ENCODE data around the gene SNAPIN. TPM values are rescaled to one million over a fixed set of nuclear protein-coding genes. Genes with fewer than 3 reads are reported as not detected.

The SNAPIN gene
- polyA plus RNA-seq, 1 of the 3 experiments (the other 2 are of a cell fraction), result 57.6 TPM

- POLR2A ChIA-PET, result no interaction called here
- Histone ChIP-seq H3K27me3 (ENCODE audit: insufficient read depth) (no peaks in the 10 kb centered on the region), H2AFZ (ENCODE audit: low read depth) (no peak overlapping the region), H3K4me1 (ENCODE audit: control insufficient read depth in 1 of 2, insufficient read depth in 2 of 2, low read depth in 1 of 2, low read length in 1 of 2) (peaks cover 0 to 11% of the 10 kb centered on the region in 2 experiments; a peak in 1 of 4 replicates), H3F3A (replicated peaks; ENCODE audit: insufficient read depth) (no peaks in the 10 kb centered on the region), H3K4me2 (no peak overlapping the region), H3K9ac (no peak overlapping the region), H3K27ac (ENCODE audit: low read depth in 2 of 2, low read length in 1 of 2) (no peak overlapping the region), H3K4me3 (ENCODE audit: low read depth in 2 of 2, low read length in 1 of 2) (no peak overlapping the region), H4K20me1 (ENCODE audit: insufficient read depth) (no peaks in the 10 kb centered on the region), H3K9me3 (no peaks in the 10 kb centered on the region), H3K9me2 (no peaks in the 10 kb centered on the region), H3K79me2 (ENCODE audit: insufficient read depth) (no peaks in the 10 kb centered on the region), H3K36me3 (replicated peaks in 1 of 2; ENCODE audit: control insufficient read depth in 1 of 2, insufficient read depth in 2 of 2, low read length in 1 of 2) (no peaks in the 10 kb centered on the region)
- TF ChIP-seq FOXM1 (IDR thresholded peaks at IDR 0.05; ENCODE audit: low read depth) (no peak), EP300 (IDR thresholded peaks at IDR 0.05; ENCODE audit: borderline replicate concordance in 1 of 2, low read depth in 1 of 2, low read length in 1 of 2) (no peak), NFIC (IDR thresholded peaks at IDR 0.05; ENCODE audit: borderline replicate concordance) (no peak), YY1 (IDR thresholded peaks at IDR 0.05; ENCODE audit: low read depth) (no peak), POLR2AphosphoS5 (IDR thresholded peaks at IDR 0.05; ENCODE audit: low read depth, low read length) (no peak), EZH2phosphoT487 (IDR thresholded peaks at IDR 0.05; ENCODE audit: borderline replicate concordance, low read depth) (no peak), MEF2A (IDR thresholded peaks at IDR 0.05; ENCODE audit: borderline replicate concordance, low read depth) (no peak), RAD21 (IDR thresholded peaks at IDR 0.05; ENCODE audit: low read length) (no peak), NRF1 (IDR thresholded peaks at IDR 0.05; ENCODE audit: low read depth, low read length) (no peak), RCOR1 (IDR thresholded peaks at IDR 0.05; ENCODE audit: low read length) (no peak), MAX (IDR thresholded peaks at IDR 0.05; ENCODE audit: low read depth) (no peak), TAF1 (IDR thresholded peaks at IDR 0.05; ENCODE audit: borderline replicate concordance, low read depth, low read length) (no peak), RFX5 (IDR thresholded peaks at IDR 0.05; ENCODE audit: low read length) (no peak)
- TF ChIP-seq, protein P1, sequence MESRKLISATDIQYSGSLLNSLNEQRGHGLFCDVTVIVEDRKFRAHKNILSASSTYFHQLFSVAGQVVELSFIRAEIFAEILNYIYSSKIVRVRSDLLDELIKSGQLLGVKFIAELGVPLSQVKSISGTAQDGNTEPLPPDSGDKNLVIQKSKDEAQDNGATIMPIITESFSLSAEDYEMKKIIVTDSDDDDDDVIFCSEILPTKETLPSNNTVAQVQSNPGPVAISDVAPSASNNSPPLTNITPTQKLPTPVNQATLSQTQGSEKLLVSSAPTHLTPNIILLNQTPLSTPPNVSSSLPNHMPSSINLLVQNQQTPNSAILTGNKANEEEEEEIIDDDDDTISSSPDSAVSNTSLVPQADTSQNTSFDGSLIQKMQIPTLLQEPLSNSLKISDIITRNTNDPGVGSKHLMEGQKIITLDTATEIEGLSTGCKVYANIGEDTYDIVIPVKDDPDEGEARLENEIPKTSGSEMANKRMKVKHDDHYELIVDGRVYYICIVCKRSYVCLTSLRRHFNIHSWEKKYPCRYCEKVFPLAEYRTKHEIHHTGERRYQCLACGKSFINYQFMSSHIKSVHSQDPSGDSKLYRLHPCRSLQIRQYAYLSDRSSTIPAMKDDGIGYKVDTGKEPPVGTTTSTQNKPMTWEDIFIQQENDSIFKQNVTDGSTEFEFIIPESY (IDR thresholded peaks at IDR 0.05; ENCODE audit: borderline replicate concordance, low read depth), result no peak
- DNase-seq, result no peak
- CTCF ChIA-PET, result interaction anchor here (1.2 kb wide), 1 partner anchor 17 kb away, joined by 5 read pairs; no protein-coding TSS in a partner anchor
- WGBS (ENCODE audit: low lambda C conversion rate), result 73% methylated on average over 3 of the region's 4 CpGs
Observed at GRCh38 chr1:153693466-153693865, 35.0 kb downstream of the SNAPIN start.

DNA sequence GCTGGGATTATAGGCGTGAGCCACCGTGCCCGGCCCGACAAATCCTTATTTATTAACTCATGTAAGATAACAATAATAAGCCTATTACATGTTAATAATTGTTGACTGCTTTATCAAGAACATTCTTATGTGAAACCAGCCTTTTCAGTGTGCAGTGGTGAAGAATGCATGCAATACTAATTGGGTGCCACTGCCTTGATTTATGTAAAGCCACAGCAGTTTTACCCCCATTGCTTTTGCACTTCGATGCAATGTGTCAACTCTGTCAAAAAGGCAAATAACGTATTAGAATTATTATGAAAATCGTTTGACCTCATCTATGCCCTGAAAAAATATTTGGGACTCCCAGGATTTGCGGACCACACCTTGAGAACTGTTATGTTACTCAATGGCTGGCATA lies 38.2 kb downstream of the SNAPIN start:
- Histone ChIP-seq H3K9ac (no peak overlapping the region), H3K9me2 (no peaks in the 10 kb centered on the region), H3K4me3 (ENCODE audit: low read depth in 2 of 2, low read length in 1 of 2) (no peak overlapping the region), H3K36me3 (replicated peaks in 1 of 2; ENCODE audit: control insufficient read depth in 1 of 2, insufficient read depth in 2 of 2, low read length in 1 of 2) (no peaks in the 10 kb centered on the region), H3K4me1 (ENCODE audit: control insufficient read depth in 1 of 2, insufficient read depth in 2 of 2, low read depth in 1 of 2, low read length in 1 of 2) (peaks cover 0 to 16% of the 10 kb centered on the region in 2 experiments; a peak in 1 of 4 replicates), H3F3A (replicated peaks; ENCODE audit: insufficient read depth) (peaks cover 3% of the 10 kb centered on the region), H3K27me3 (ENCODE audit: insufficient read depth) (no peaks in the 10 kb centered on the region), H3K27ac (ENCODE audit: low read depth in 2 of 2, low read length in 1 of 2) (no peak overlapping the region), H4K20me1 (ENCODE audit: insufficient read depth) (no peaks in the 10 kb centered on the region), H2AFZ (ENCODE audit: low read depth) (no peak overlapping the region), H3K79me2 (ENCODE audit: insufficient read depth) (no peaks in the 10 kb centered on the region), H3K9me3 (no peaks in the 10 kb centered on the region), H3K4me2 (no peak overlapping the region)
- 88% methylated on average over 8 of the region's 8 CpGs for WGBS (ENCODE audit: low lambda C conversion rate)
- no peak for TF ChIP-seq GATA2 (CRISPR knock-in tag; IDR thresholded peaks at IDR 0.05)
- TF ChIP-seq NFIC (IDR thresholded peaks at IDR 0.05; ENCODE audit: borderline replicate concordance), result no peak
- TF ChIP-seq, protein P2, sequence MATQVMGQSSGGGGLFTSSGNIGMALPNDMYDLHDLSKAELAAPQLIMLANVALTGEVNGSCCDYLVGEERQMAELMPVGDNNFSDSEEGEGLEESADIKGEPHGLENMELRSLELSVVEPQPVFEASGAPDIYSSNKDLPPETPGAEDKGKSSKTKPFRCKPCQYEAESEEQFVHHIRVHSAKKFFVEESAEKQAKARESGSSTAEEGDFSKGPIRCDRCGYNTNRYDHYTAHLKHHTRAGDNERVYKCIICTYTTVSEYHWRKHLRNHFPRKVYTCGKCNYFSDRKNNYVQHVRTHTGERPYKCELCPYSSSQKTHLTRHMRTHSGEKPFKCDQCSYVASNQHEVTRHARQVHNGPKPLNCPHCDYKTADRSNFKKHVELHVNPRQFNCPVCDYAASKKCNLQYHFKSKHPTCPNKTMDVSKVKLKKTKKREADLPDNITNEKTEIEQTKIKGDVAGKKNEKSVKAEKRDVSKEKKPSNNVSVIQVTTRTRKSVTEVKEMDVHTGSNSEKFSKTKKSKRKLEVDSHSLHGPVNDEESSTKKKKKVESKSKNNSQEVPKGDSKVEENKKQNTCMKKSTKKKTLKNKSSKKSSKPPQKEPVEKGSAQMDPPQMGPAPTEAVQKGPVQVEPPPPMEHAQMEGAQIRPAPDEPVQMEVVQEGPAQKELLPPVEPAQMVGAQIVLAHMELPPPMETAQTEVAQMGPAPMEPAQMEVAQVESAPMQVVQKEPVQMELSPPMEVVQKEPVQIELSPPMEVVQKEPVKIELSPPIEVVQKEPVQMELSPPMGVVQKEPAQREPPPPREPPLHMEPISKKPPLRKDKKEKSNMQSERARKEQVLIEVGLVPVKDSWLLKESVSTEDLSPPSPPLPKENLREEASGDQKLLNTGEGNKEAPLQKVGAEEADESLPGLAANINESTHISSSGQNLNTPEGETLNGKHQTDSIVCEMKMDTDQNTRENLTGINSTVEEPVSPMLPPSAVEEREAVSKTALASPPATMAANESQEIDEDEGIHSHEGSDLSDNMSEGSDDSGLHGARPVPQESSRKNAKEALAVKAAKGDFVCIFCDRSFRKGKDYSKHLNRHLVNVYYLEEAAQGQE (IDR thresholded peaks at IDR 0.05; ENCODE audit: low read depth, low read length), result no peak
- TF ChIP-seq RFX5 (IDR thresholded peaks at IDR 0.05; ENCODE audit: low read length), result no peak
- TF ChIP-seq FOXJ3 (CRISPR knock-in tag; IDR thresholded peaks at IDR 0.05), result no peak
- no peak for TF ChIP-seq FOSL2 (IDR thresholded peaks at IDR 0.05; ENCODE audit: borderline replicate concordance, low read depth)
- TF ChIP-seq, protein P3, sequence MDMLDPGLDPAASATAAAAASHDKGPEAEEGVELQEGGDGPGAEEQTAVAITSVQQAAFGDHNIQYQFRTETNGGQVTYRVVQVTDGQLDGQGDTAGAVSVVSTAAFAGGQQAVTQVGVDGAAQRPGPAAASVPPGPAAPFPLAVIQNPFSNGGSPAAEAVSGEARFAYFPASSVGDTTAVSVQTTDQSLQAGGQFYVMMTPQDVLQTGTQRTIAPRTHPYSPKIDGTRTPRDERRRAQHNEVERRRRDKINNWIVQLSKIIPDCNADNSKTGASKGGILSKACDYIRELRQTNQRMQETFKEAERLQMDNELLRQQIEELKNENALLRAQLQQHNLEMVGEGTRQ (IDR thresholded peaks at IDR 0.05; ENCODE audit: borderline replicate concordance, low read depth, low read length), result no peak
- no peak for TF ChIP-seq EP300 (IDR thresholded peaks at IDR 0.05; ENCODE audit: borderline replicate concordance in 1 of 2, low read depth in 1 of 2, low read length in 1 of 2)
- no peak for TF ChIP-seq RCOR1 (IDR thresholded peaks at IDR 0.05; ENCODE audit: low read length)
- ChIA-PET CTCF (interaction anchor here (1.4 kb wide), 1 partner anchor 19 kb away, joined by 6 read pairs; no protein-coding TSS in a partner anchor), POLR2A (no interaction called here)
- no peak for DNase-seq
